NOMO-1 (cell line): Measurements from ENCODE around the gene HOXC12.

Experiments used
- DNase-seq, 2 experiments: peaks; one replicate each; lab custom pipeline; 2025; ENCODE audit not compliant: unreplicated experiment in 2 of 2; lab: John Stamatoyannopoulos, UW

HOXC12 gene

DNA sequence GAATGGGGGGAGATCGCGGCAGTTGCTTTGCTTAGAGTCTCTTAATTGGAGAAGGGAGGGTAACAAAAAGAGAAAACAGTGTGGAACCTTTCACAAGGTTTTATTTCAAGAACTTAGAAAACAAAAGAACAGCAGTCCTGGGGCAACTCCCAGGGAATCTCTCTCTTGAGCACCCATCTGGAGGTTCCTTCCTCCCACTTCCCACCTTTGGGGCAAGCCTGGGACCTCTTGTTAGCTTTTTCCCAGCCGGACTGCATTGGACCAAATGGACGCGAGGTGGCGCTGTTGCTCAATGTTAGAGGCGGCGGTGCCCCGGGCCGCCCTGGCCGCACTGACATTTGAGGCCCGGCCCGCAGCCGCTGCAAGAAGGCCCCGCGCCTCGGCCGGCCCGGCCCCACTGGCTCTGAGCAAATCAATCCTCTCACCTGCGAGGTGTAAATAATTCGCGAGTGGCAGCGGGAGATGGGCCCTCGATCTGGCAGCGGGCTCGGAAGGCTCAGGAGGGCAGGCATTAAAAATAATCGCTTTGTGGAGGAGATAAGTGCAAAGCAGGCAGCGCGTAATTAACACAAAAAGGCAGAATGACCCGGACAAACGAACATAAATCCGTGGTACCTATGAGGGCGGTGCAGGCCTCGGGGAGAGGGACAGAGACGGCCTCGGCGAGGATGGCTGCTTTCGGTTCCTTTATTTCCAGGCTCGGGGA, 51.3 kb downstream of the HOXC12 start:
- DNase-seq, result peak; percentile 57 to 66

DNA sequence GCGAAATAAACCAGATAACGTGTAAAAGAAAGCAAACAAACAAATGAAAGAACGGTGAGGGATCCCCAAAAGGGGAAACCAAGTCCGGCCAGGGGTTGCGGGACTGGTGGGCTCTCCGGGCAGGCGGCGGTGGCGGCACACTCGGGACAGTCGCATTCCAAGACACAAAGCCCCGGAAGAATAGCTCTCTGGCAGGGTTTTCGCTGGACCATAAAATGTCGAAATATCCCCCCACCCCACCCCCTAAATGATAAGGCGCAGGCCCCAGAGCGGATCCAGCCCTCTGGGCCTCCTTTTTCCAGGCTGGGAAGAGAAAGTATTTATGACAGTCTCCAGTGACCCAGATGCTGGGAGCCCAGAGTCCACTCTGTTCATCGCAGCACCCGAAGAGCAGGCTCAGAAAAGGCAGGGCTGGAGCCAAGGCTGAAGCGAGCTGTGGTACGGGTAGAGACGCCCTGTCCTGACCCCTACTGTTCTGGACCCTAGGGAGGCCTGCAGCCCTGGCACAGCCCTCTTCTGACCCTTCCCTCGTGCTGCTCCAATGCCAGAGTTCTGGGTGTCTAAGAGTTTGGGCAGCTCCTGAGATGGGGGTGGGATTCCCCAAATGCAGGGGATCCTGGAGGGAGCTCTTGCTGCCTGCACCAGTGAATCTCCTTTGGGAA, 52.0 kb downstream of the HOXC12 start:
- peak in 1 of 2 experiments; percentile 28 for DNase-seq

DNA sequence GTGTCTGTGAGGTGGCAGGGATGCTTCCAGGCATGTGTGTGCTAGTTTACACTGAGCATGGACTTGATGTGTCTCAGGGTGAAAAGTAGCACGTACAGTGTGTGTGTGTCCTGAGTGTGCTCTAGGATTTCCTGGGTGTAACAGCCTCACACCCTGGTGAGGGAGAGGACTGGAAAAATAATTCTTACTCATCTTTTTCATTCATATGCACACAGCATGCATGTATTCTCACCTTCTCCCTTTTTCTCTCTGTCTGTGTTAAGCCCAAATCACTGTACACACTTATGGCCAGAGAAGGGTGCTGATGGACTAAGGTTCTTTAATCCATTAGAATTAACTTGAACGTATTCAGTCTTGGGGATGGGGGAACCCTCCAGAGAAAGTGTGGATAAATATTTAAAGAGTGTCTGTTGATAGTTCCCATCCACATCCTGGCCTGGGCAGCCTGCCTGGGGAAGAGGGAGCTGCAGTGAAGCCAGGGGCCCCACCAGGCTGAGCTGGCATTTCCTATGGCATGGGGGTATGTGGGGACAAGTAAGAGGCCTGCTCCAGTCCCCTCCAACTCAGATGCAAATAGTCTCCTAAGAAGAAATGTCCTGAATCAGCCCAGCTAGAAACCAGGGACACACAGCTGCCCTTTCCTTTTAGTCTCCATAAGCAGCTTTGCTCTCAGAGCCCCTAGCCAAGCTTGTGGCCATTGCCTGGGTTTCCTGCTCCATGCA, 53.0 kb downstream of the HOXC12 start:
- no peak for DNase-seq

DNA sequence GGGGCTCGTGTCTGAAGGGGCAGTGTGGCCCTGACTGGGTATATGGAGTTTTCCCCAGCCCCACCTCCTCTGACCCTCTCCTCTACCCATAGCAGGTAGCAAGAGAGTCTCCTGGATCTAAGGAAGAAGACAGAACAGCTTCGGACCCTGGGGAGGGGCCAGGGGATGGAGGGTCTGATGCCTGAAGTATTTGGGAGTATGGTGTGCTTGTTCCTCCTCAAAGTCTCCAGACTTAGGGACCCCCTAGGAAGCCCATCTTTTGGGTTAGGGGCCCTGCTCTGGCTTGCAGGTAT, 53.5 kb downstream of the HOXC12 start:
- DNase-seq, result no peak
